Fibroblast of skin of right biceps (primary cell): Measurements from ENCODE around the gene CLDN3.
"Not testable (repeated sequence)": the region's sequence is repeated elsewhere in the genome, so short reads cannot be mapped to it uniquely, and the experiment has no call there.

ENCODE experiments used
- DNase-seq: peaks from one replicate; pipeline ENCODE4 v3.0.0-alpha.2; 2013

CLDN3 gene

DNA sequence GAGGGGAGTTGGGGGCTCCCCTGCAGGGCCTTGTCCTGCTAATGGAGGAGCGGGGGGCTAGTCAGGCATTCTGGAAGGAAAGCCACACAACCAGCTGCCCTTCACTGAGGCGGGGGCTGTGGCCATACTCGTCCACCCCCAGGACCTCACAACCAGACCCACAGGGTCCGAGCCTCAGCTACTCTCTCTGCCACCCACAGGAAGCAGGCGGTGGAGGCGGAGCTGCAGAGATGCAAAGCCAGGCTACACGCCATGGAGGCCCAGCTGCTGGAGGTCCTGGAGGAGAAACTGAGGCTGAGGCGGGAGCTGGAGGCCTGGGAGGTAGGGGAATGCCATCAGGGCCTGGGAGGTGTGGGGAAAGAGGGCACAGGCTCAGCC is 34.6 kb downstream of the CLDN3 start:
- DNase-seq, result no peak

DNA sequence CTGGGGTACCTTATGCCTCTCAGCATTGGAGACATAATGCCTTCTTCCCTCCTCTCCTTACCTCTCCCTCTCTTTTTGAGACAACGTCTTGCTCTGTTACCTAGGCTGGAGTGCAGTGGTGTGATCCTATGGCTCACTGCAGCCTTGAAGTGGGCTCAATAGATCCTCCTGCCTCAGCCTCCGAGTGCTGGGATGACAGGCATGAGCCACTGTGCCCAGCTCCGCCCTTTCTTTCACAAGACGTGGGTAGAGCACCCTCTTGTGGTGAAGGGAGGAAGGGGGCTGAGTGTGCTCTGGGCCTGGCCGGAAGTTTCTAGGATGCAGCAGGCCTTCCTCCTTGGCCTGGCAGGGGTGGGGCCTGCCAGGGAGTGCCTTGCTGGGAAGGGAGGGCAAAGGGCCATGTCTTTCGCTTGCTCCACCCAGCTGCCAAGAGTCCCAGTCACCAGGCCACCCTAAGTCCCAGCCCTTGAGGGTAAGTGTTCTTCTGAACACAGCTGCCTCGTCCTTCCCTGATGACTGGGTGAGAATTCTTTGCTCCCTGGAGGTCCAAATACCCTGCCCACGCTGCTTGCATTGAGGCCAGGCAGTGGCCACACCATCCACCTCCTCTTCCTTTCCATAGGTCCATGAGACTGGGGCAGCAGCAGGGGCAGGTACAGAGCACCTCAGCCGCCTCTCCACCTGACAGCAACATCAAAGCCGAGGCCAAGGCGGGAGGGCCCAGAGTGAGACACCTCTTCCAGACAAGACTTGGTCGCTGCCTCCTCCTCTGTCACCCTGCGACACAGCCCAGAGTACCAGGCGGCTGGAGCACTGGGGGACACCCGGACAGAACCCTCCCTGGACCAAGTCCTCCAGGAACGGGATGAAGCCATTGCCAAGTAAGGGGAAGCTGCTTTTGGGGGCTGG is 35.2 kb downstream of the CLDN3 start:
- peak; percentile 79 for DNase-seq

DNA sequence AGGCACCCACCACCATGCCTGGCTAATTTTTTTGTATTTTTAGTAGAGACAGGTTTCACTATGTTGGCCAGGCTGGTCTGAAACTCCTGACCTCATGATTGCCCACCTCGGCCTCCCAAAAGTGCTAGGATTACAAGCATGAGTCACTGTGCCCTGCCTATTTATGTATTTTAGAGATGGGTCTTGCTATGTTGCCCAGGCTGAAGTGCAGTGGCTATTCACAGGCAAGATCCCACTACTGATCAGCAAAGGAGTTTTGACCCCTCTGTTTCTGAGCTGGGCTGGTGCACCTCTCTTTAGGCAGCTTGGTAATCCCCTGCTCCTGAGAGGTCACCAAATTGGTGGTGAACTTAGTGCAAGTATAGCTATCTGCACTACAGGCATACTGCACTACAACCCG is 37.7 kb downstream of the CLDN3 start:
- DNase-seq, result no peak

DNA sequence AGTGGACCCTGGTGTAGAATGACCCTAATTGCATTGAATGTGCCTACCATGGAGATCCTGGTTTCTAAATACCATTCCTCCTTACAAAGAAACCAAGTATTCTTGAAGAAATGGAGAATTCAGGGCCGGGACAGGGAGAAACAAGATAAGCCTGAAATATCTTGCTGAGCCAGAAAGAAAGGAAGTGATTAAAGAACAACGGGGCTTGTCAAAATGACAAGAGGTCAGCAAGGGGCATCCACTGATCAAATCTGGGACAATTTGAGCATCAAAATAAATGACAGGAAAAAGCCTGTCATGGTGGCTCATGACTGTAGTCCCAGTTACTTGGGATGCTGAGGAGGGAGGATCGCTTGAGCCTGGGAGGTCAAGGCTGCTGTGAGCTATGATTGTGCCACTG is 39.6 kb downstream of the CLDN3 start:
- no peak for DNase-seq

DNA sequence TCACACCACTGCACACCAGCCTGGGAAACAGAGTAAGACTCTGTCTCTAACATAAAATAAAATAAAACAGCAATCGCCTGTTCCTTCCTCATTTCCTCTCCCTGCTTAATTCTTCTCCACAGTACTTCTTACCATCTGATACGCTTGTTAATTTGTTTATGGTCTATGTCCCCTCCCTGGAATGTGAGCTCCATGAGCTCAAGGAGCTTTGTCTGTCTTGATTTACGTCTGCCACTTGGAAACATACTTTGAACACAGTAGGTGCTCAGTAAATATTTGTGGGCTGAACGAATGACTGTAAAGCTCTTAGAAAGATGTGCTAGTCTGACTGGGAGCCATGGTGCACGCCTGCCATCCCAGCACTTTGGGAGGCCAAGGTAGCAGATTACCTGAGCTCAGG is 41.5 kb downstream of the CLDN3 start:
- no peak for DNase-seq

DNA sequence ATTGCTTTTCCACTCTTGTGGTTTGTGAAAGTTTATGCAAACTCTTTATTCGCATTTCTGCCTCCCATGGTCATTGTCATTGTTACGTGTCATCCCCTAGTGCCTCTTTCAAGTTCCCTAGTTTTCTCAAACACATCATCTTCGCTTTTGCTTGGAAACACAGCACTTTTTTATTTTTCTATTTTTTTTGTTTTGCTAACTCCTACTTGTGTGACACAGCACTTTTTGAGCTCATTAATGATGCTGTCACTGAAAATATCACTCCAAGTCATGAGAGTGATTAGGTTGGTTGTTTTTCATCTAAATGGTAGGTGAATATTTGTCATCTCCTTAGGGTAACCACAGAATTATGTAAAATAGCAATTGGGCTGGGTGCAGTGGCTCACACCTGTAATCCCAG is 42.1 kb downstream of the CLDN3 start:
- no peak for DNase-seq

DNA sequence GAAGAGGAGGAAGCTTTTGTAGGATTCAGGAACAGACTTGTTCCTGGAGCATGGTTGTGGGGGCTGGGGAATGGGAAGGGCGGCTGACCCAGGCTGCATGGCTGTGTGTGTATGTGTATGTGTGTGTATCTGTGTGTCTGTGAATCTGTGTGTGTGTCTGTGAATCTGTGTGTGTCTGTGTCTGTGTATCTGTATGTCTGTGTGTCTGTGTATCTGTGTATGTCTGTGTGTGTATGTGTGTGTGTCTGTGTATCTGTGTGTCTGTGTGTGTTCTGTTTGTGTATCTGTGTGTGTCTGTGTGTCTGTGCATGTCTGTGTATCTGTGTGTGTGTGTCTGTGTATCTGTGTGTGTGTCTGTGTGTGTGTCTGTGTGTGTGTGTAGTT is 44.0 kb downstream of the CLDN3 start:
- no peak for DNase-seq

DNA sequence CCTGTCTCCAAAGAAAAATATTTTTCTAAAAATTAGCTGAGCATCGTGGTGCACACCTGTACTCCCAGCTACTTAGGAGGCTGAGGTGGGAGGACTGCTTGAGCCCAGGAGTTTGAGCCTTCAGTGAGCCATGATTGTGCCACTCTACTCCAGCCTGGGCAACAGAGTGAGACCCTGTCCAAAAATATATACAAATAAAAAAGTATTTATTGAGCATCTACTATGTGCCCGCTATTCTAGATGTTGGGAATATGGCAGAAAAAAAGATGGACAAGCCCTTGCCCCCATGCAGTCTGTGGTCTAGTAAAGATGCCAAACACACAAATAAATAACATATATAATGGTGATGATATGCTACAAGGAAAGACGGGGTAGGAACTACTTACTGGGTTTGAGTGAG is 46.3 kb downstream of the CLDN3 start:
- DNase-seq, result no peak

DNA sequence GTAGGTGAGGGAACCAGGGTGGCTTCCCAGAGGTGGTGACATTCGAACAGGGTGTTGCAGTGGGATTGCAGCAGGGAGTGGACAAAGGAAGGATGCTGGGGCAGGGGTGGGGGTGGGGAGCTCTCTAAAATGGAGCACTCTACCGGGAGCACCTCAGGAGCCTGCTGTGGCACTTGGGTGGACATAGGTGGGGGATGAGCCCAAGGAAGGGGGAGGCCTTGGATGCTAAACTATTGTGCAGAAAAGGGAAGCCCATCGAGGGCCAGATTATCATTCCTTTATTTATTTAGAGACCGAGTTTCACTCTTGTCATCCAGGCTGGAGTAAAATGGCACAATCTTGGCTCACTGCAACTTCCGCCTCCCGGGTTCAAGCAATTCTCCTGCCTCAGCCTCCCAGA is 47.3 kb downstream of the CLDN3 start:
- no peak for DNase-seq

DNA sequence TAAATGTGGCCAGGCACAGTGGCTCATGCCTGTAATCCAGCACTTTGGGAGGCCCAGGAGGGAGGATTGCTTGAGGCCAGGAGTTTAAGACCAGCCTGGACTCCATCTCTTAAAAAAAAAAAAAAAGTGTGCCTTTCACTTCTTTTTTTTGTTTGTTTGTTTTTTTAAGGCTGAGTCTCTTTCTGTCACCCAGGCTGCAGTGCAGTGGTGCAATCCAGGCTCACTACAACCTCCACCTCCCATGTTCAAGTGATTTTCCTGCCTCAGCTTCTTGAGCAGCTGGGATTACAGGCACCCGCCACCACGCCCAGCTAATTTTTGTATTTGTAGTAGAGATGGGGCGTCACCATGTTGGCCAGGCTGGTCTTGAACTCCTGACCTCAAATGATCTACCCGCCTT is 47.9 kb downstream of the CLDN3 start:
- DNase-seq, result not testable (repeated sequence)

DNA sequence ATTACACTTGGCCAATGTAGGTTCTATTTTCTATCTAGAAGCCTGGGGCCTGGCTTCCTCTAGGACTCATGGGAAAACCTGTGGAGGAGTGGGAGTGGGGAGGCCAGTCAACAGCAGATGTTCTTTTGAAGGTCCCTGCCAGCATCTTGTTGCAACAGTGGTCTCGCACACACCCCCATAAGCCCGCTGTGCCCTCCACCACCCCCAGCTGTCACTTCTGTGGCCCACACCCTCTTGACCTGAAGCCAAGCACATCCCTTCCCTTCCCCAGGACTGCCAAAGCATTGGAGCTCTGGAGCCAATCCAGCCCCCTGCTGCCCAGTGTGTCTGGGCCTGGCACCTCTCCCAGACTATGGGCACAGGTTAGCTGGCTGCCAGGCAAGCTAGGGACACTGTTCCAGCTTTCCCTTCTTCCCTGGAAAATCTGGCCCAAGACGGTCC is 48.7 kb downstream of the CLDN3 start:
- no peak for DNase-seq

DNA sequence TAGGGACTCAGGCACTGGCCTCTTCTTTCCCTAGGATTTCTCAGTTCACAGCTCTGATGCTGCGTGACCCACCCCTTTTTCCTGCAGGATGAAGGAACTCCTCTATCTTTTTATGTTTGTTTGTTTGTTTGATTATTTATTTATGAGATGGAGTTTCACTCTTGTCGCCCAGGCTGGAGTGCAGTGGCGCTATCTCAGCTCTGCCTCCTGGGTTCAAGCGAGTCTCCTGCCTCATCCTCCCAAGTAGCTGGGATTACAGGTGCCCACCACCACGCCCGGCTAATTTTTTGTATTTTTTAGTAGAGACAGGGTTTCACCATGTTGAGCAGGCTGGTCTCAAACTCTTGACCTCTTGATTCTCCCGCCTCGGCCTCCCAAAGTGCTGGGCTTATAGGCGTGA is 49.6 kb downstream of the CLDN3 start:
- DNase-seq, result not testable (repeated sequence)

DNA sequence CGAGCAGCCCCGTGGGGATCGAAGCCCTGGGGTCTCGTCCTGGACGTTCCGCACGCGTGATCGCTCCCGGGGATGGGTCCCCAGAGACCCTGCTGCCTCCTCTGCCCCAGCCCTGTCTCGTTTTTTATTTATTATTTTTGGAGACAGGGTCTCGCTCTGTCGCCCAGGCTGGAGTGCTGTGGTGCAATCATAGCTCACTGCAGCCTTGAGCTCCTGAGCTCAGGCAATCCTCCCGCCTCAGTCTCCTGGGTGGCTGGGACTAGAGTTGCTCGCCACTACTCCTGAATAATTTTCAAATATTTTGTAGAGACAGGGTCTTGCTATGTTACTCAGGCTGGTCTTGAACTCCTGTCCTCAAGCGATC is 50.3 kb downstream of the CLDN3 start:
- DNase-seq, result no peak
